Measurements from ENCODE around the gene MCC.

Gene MCC

GRCh38 chr5:113373426-113373825, 114.8 kb downstream of the MCC start:
- no peak for DNase-seq (ENCODE audit: low read depth in 4 of 4, low spot score in 1 of 4)

- DNase-seq (ENCODE audit: low read depth in 4 of 4, low spot score in 1 of 4), result no peak
Observed at GRCh38 chr5:113371721-113372196, 116.5 kb downstream of the MCC start.

DNA sequence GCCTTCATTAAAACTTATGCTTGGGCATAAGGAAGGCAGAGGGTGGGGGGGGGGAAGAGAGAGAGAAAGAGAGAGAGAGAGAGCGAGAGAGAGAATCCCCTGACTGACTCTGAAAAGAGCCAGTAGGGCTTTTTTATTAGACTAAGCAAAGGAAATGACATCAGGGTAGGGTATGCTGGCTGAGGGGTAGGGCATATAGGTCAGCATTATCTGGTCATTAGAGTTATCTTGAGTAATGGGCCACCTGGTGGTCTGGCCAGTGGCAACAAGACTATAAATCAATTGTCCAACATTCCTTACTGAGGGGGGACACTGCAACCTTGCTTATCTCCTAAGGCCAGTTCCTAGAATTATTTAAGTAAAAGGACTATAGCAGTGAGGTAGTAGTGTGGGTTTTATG, 120.7 kb downstream of the MCC start:
- DNase-seq (ENCODE audit: low read depth in 4 of 4, low spot score in 1 of 4), result no peak

DNA sequence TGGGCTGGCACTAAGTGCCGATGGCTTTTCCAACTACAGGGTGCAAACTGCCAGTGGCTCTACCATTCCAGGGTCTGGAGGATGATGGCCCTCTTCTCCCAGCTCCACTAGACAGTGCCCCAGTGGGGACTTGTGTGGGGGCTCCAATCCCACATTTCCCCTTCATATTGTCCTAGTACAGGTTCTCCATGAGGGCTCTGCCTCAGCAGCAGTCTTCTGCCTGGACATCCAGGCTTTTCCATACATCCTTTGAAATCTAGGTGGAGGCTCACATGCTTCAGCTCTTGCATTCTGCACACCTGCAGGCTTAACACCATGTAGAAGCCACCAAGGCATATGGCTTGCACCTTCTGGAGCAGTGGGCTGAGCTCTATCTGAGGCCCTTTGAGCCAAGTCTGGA, 123.8 kb downstream of the MCC start:
- no peak for DNase-seq (ENCODE audit: low read depth in 4 of 4, low spot score in 1 of 4)

- no peak for DNase-seq (ENCODE audit: low read depth in 4 of 4, low spot score in 1 of 4)
Observed at GRCh38 chr5:113361701-113362100, 126.6 kb downstream of the MCC start.

- no peak for DNase-seq (ENCODE audit: low read depth in 4 of 4, low spot score in 1 of 4)
Observed at GRCh38 chr5:113359419-113359818, 128.8 kb downstream of the MCC start.

DNA sequence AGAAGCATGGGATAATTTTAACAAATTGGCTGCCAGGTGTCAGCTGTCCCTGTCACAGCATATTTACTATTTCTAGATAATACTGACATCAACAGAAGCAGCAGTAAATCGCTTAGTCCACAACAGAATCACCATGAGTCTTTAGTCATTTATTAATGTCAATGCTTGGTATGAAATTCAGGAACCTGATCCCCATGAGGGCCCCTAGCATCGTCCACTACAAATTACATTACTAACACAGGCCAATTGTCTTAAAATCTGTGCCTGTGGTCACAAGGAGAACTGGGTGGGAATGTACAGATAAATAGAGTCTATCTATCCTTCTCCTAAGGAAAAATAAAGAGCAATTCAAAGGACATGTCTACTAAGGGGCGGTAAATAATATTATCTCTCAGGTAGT, 129.6 kb downstream of the MCC start:
- DNase-seq (ENCODE audit: low read depth in 4 of 4, low spot score in 1 of 4), result no peak

GRCh38 chr5:113357696-113358476, 130.4 kb downstream of the MCC start:
- no peak for DNase-seq (ENCODE audit: low read depth in 4 of 4, low spot score in 1 of 4)

DNA sequence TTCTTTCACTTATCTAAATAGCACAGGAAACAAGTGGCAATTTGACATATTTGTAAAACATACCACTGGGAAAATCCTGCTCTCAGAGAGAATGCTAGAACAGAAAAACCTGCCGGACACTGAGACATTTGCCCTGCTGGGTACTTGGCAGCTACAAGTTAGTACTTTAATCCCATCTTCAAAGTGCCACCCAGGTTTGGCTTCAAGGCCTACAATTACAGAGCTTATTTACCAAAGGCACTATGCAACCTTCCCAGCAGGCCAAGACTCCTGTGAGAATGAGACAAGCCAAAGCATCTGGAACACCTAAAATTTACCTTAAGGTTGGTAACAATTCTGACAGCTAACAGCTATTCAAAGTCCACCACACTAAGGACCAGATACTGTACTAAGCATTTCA, 131.8 kb downstream of the MCC start:
- no peak for DNase-seq (ENCODE audit: low read depth in 4 of 4, low spot score in 1 of 4)

GRCh38 chr5:113354055-113354454, 134.2 kb downstream of the MCC start:
- no peak for DNase-seq (ENCODE audit: low read depth in 4 of 4, low spot score in 1 of 4)

- DNase-seq (ENCODE audit: low read depth in 4 of 4, low spot score in 1 of 4), result no peak
Observed at GRCh38 chr5:113347572-113347971, 140.7 kb downstream of the MCC start.

DNA sequence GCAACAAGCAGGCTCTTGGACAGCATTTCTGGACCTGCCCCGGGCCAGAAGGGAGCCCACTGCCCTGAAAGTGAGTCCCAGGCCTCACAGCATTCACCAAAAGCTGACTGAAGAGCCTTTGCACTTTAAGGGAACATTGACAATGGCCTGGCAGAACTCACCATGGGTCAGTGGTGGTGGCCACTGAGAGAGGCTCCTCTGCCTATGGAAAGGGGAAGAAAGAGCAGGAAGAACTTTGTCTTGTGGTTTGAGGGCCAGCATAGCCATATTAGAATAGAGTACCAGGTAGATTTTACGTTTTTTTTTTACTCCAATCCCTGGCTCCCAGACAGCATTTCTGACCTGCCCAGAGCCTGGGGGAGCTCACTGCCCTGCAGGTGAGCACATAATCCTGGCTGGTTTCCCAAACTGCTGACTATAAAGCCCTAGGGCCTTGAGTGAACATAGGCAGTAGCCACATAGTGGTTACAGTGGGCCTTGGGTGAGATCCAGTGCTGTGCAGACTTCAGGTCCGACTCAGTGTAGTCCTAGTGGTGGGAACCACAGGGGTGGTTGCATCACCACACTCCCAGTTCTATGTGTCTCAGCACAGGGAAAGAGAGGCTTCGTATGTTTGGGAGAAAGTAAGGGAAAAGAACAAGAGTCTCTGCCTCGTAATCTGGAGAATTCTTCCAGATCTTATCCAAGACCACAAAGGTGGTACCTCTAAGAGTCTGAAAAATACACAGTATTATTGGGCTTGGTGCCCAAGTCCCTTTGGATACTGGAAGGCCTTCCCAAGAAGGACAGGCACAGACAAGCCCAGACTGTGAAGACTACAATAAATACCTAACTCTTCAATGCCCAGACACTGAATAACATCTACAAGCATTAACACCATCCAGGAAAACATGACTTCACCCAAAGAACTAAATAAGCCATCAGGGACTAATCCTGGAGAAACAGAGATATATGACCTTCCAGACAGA, 143.0 kb downstream of the MCC start:
- DNase-seq (ENCODE audit: low read depth in 4 of 4, low spot score in 1 of 4), result no peak

DNA sequence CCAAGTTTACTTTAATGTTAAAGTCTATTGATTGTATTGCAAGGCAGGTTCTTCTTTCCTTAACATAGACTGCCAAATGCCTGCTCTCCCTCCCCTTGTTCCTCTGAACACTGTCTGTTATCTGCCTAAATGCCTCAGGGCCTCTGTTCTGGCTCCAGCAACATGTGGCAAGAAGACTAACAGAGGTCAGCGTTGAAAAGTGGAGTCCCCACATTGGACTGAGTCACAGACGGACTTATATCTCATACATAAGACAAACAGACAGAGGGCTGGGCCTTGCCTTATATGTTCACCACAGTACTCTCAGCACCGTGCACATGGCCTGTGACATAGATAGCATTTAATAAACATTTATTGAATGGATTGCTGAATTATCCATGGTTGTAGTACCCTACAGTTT, 144.9 kb downstream of the MCC start:
- DNase-seq (ENCODE audit: low read depth in 4 of 4, low spot score in 1 of 4), result no peak

- DNase-seq (ENCODE audit: low read depth in 4 of 4, low spot score in 1 of 4), result no peak
Observed at GRCh38 chr5:113340537-113340936, 147.7 kb downstream of the MCC start.

DNA sequence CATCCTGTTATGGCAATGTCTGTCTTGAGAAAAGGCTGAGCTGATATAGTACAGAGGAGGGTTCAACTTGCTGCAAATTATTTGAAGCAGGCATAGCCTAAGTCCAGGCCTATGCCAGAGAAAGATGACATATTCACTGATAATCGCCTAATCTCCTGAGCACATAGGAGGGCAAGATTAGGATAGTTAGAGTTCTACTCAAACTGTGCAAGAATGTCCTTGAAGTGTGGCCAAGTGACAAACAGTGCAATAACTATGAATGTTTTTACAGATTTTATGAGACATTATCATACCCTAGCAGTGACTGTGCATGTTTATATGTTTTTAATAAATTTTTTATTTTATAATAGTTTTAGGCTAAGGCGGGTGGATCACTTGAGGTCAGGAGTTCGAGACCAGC, 149.6 kb downstream of the MCC start:
- DNase-seq (ENCODE audit: low read depth in 4 of 4, low spot score in 1 of 4), result no peak

DNA sequence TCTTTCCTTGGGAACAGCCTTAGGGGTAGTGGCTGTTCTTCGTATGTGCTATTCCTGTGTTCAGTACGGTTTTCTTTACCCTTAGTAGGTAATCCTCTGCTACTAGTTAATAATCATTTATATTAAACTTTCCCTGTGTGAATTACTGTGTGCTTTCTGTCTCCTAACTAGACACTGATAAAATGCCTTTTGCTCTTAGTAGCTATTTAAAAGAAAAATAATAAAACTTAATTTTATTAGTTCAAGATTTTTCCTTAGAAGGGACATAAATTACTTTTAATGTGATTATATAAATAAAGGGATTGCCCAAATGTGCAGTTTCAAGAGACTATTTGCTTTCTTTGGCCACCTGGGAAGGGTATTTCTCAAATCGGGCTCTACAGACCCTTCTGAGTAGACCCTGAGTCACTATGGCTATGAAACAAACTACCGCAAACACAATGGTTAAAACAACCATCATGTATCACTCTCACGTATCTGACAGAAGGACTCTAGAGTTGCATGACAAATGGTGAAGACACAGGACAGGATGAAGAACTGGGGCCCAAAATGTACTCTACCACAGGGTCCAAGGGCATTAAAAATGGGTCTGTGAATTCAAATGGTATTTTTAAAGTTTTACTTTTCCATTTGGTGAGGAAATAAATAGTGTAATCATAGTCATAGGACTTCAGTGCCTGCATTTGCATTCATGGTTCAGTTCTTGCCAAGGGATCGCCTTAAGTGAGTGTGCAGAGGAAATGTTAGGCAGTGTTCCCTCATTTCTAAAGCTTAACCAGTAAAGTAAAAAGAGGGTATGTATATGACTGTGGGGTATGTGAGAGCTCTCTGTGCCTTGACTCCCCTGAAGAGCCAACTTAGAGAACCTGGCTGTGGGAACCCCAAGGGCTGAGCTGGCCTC, 150.5 kb downstream of the MCC start:
- DNase-seq (ENCODE audit: low read depth in 4 of 4, low spot score in 1 of 4), result no peak

DNA sequence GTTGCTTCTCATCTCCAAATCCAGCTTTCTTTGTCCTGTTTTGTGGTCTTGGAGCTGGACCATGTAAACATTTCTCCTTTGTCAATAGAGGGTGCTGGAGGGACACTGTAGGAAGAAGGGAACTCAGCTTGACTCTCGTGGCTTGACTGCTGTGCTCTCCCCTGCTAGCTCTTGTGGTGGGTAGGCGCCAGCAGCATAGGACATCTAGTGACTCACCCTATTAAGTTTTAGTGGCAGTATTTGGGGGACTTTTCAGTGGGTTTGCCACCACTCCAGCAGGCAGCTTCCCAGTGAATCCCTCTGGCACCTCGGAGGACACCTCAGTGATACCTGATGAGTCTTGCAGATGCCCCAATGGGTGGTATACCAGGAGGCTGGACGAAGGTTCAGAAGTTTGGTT, 151.3 kb downstream of the MCC start:
- DNase-seq (ENCODE audit: low read depth in 4 of 4, low spot score in 1 of 4), result no peak

DNA sequence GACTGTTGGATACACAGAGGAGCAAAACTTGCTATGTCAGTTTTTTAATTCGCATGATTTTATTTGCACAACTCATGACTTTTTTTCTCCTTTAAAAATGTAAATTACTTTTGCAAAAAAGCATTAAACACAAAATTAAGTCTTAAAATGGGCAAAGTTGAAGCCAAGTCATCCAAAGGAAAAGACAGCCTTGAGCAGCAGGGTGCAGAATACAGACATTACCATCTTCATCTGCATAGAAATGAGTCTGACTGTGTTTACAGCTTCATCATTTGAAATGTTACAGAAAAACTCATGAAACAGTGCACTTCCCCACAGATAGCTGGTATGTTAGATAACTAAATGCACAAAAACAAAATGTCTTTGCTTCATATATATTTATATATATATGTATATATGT, 154.8 kb downstream of the MCC start:
- no peak for DNase-seq (ENCODE audit: low read depth in 4 of 4, low spot score in 1 of 4)

- no peak for DNase-seq (ENCODE audit: low read depth in 4 of 4, low spot score in 1 of 4)
Observed at GRCh38 chr5:113331209-113331551, 157.1 kb downstream of the MCC start.

- DNase-seq (ENCODE audit: low read depth in 4 of 4, low spot score in 1 of 4), result no peak
Observed at GRCh38 chr5:113330533-113331208, 157.6 kb downstream of the MCC start.

DNA sequence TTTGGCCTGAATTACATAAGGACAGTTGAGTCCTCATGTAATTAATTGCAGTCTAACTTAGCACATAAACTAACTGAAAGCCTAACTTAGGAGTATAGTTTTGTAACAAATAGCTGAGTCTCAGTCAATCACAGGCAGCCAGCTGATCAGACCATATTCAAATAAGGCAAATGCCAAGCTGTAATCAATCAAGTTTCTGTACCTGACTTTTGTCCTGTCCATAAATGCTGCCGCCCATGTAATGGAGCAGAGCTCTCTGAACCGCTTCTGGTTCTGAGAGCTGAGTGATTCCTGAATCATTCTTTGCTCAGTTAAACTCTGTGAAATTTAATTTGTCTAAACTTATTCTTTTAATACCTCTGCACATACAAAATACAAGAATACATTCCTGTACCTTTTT, 158.3 kb downstream of the MCC start:
- no peak for DNase-seq (ENCODE audit: low read depth in 4 of 4, low spot score in 1 of 4)
